ENCODE data around the gene CELSR1. TPM values are rescaled to one million over a fixed set of nuclear protein-coding genes. Genes with fewer than 3 reads are reported as not detected.
"Not testable (repeated sequence)": the region's sequence is repeated elsewhere in the genome, so short reads cannot be mapped to it uniquely, and the experiment has no call there.

The CELSR1 gene
- total and polyA plus RNA-seq, 7 donors: 0.23 to 5.0 (median 0.82) TPM

- H3K9me3 ChIP-seq: no peaks in the 10 kb centered on the region
- no peaks in the 10 kb centered on the region for H3K27me3 ChIP-seq
- H3K36me3 ChIP-seq: no peaks in the 10 kb centered on the region
- no peak overlapping the region for H3K27ac ChIP-seq
- intact Hi-C loops (cut with DNase I): no loop called here
- H3K4me1 ChIP-seq: no peaks in the 10 kb centered on the region
- H3K4me3 ChIP-seq: no peak overlapping the region
- 94% methylated on average over 25 of the region's 25 CpGs for WGBS, 2 donors
- TF ChIP-seq POLR2A (IDR thresholded peaks at IDR 0.05) (no peak), POLR2AphosphoS5 (IDR thresholded peaks at IDR 0.05) (no peak), EP300 (IDR thresholded peaks at IDR 0.05) (no peak), CTCF (IDR thresholded peaks at IDR 0.05) (no peak)
- DNase-seq: no peak
These were observed 18.7 kb downstream of the CELSR1 start for GRCh38 chr22:46518542-46519325.

- intact Hi-C loops (cut with DNase I): no loop called here
- H3K4me3 ChIP-seq: no peak overlapping the region
- 94 to 97% methylated on average over 18 of the region's 18 CpGs for WGBS, 2 donors
- no peak overlapping the region for H3K27ac ChIP-seq
- no peaks in the 10 kb centered on the region for H3K36me3 ChIP-seq
- no peaks in the 10 kb centered on the region for H3K9me3 ChIP-seq
- H3K4me1 ChIP-seq: no peaks in the 10 kb centered on the region
- no peak for TF ChIP-seq CTCF (IDR thresholded peaks at IDR 0.05)
- TF ChIP-seq POLR2A (IDR thresholded peaks at IDR 0.05): no peak
- no peak for TF ChIP-seq POLR2AphosphoS5 (IDR thresholded peaks at IDR 0.05)
- no peak for TF ChIP-seq EP300 (IDR thresholded peaks at IDR 0.05)
- DNase-seq: no peak
- H3K27me3 ChIP-seq: no peaks in the 10 kb centered on the region
These were observed 19.4 kb downstream of the CELSR1 start for GRCh38 chr22:46518038-46518437.

GRCh38 chr22:46517255-46517761, 20.1 kb downstream of the CELSR1 start:
- WGBS, 2 donors: 79 to 88% methylated on average over 22 of the region's 22 CpGs
- no peak for DNase-seq
- Histone ChIP-seq H3K36me3 (no peaks in the 10 kb centered on the region), H3K4me3 (no peak overlapping the region), H3K4me1 (no peaks in the 10 kb centered on the region), H3K27ac (no peak overlapping the region), H3K27me3 (no peaks in the 10 kb centered on the region), H3K9me3 (no peaks in the 10 kb centered on the region)
- TF ChIP-seq POLR2A (IDR thresholded peaks at IDR 0.05) (no peak), POLR2AphosphoS5 (IDR thresholded peaks at IDR 0.05) (no peak), EP300 (IDR thresholded peaks at IDR 0.05) (no peak), CTCF (IDR thresholded peaks at IDR 0.05) (no peak)
- intact Hi-C loops (cut with DNase I): loop anchor here (1.0 kb wide), 1 partner anchor 16 kb away; no protein-coding TSS in a partner anchor

GRCh38 chr22:46516638-46517037, 20.8 kb downstream of the CELSR1 start:
- no peak overlapping the region for H3K27ac ChIP-seq
- H3K4me3 ChIP-seq: no peak overlapping the region
- H3K36me3 ChIP-seq: no peaks in the 10 kb centered on the region
- TF ChIP-seq POLR2A (IDR thresholded peaks at IDR 0.05): no peak
- TF ChIP-seq CTCF (IDR thresholded peaks at IDR 0.05): no peak
- TF ChIP-seq POLR2AphosphoS5 (IDR thresholded peaks at IDR 0.05): no peak
- no peak for TF ChIP-seq EP300 (IDR thresholded peaks at IDR 0.05)
- H3K4me1 ChIP-seq: no peaks in the 10 kb centered on the region
- no peak for DNase-seq
- H3K27me3 ChIP-seq: no peaks in the 10 kb centered on the region
- 85 to 87% methylated on average over 10 of the region's 10 CpGs for WGBS, 2 donors
- intact Hi-C loops (cut with DNase I): loop anchor here (1.0 kb wide), 1 partner anchor 15 kb away; no protein-coding TSS in a partner anchor
- no peaks in the 10 kb centered on the region for H3K9me3 ChIP-seq

GRCh38 chr22:46516112-46516487, 21.3 kb downstream of the CELSR1 start:
- intact Hi-C loops (cut with DNase I); H3K27me3 ChIP-seq; H3K4me1 ChIP-seq; H3K4me3 ChIP-seq; H3K27ac ChIP-seq; H3K9me3 ChIP-seq; H3K36me3 ChIP-seq; DNase-seq: not testable (repeated sequence)
- WGBS, 2 donors: 87 to 98% methylated on average over 3 of the region's 5 CpGs

Measured in sigmoid colon (tissue), 7 donors.